GM18870 (cell line): ENCODE measurements around the gene ASPRV1.

Experiments used
- ATAC-seq: cut with Tn5 transposase; IDR thresholded peaks from one replicate; pipeline ENCODE4 v1.9.1; 2021; ENCODE audit warnings: moderate library complexity; ENCODE audit not compliant: unreplicated experiment

ASPRV1 gene

DNA sequence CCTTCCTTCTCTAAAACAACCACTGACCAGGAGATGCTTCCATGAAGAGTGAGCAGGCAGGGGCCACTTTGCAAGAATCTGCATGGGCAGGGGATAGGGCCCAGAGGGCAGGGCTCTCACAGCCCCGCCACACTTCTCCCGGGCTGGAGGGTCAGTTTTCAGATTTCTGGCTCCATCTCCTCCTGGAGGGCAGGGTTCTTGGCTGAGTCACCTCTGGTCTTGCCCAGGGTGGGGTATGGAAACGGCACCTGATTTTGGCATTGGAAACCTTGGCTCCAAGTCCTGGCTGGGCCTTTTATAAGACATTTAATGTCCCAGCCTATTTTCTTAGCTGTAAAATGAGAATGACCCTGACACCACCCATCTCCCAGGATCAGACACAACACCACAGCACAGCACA, 27.6 kb upstream of the ASPRV1 start:
- ATAC-seq: no peak

GRCh38 chr2:69988086-69988635, 26.7 kb upstream of the ASPRV1 start:
- ATAC-seq: no peak

- no peak for ATAC-seq
These were observed 25.3 kb upstream of the ASPRV1 start for GRCh38 chr2:69986691-69987090.

GRCh38 chr2:69985688-69986087, 24.3 kb upstream of the ASPRV1 start:
- ATAC-seq: no peak

- no peak for ATAC-seq
These were observed 23.8 kb upstream of the ASPRV1 start for GRCh38 chr2:69985216-69985615.

DNA sequence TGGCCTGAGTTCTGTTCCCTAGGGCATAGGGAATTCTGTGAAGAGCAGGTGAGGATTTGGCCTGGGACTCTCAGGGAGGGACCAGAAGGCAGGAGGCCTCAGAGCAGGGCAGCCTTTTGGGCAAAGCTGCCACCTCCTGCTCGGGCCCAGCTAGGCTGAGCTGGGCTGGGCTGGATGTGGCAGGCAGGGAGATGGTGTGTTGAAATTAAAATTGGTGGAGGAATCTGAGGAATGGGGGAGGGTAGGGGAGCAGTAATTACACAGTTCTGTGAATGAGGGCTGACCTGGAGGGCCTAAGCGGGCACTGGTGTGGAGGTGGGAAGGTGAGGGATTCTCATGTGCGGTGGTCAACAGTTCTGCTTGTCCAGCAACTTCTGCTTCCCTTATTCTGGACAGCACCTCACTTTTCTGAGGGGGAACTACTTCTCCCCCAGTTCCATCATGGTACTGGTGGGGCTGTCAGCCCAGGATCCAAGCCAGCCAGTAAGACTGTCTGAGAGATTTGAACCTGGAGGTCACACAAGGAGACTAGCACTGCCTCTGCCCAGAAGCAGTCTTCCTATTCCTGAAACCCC, 22.0 kb upstream of the ASPRV1 start:
- no peak for ATAC-seq

DNA sequence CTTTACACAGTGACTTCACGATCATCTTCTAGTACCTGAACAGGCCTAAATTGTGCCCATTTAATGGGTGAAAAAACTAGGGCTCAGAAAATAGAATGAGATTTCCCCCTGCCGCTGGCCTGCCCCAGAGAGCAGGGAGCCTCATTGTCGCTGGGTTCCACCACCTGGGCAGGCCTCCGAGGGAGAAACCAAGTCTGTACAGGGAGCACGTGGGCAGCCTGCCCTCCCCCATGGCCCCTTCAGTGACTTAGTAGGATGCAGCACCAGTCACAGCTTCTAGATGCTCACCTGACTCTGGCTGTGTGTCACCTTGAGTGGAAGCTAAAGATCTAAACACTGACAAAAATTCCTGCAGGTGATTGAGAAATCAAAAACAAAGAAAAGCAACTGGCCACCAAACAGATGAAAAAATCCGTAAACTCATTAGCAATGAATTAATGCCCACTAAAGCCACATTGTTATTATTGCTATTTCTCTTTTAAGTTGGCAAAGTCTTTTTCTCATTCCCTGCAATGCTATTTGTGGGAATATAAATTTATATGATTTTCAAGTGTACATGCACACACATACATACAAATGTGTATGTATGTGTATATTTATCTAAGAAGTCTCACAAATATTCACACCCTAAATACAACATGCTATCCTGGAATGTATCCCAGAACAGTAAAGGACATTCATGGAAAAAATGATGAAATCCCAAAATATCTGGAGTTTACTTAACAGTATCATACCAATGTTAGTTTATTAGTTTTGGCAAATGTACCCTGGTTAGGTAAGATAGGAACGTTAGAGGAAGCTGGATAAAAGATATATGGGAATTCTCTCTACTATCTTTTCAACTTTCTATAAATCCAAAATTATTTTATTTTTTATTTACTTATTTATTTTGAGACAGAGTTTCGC, 18.7 kb upstream of the ASPRV1 start:
- ATAC-seq: no peak

DNA sequence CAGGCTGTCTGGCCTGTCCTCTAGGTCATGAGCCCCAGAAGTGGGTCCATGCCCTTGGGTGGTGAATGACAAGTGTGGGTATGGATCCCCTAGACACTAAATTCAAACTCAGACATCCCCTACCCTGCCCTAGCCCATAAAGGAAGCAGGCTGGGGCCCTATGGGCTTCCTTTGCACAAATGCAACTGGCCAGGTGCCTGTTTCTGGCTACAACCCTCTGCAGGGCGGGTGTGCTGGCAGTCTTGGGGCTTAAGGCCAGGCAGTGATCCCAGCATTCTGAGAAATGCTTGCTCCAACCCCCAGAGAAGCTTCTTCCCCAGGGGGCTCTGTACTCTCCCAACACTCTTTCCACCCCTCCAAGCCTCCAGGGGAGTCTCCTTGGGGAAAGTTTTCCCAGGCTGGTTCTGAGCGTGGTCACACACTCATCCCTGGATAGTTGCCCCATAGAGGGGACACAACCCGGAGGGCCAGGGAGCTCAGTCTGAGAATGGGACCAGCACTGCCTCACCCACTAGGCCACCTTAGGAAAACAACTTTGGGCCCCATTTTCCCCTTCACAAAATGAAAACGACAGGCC, 16.6 kb upstream of the ASPRV1 start:
- no peak for ATAC-seq

DNA sequence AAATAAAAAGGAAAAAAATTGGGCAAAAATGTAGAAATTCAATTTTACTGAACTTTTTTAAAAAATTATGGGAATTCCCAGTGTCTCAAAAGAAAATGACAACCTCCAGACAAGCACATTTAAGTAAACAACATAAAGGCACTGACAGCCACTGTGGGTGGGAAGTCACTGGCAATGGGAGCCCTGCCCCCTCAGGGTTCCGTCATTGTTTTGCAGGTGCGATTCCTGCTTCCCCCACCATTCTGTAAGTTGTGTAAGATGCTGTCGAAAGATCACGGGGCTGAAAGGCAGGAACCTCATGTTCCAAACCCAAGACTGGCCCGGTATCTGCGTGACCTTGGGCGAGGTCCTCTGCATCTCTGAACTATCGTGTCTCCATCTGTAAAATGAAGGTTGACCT, 15.8 kb upstream of the ASPRV1 start:
- ATAC-seq: no peak

GRCh38 chr2:69975853-69976462, 14.5 kb upstream of the ASPRV1 start:
- no peak for ATAC-seq

- ATAC-seq: no peak
These were observed 13.9 kb upstream of the ASPRV1 start for GRCh38 chr2:69975136-69975852.

DNA sequence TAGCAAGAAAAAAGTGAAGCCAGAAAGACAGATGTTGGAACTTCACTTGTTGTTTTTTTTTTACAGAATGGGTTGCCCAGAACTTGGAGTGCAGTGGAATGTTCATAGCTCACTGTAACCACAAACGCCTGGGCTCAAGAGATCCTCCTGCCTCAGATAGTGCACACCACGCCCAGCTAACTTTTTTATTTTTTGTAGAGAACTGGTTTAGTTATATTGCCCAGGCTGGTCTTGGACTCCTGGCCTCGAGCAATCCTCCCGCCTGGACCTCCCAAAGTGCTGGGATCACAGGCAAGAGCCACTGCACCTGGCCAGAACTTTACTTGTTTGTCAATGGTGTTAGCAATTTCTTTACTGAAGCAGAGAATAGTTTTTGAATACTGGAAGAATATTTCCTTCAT, 11.9 kb upstream of the ASPRV1 start:
- no peak for ATAC-seq

DNA sequence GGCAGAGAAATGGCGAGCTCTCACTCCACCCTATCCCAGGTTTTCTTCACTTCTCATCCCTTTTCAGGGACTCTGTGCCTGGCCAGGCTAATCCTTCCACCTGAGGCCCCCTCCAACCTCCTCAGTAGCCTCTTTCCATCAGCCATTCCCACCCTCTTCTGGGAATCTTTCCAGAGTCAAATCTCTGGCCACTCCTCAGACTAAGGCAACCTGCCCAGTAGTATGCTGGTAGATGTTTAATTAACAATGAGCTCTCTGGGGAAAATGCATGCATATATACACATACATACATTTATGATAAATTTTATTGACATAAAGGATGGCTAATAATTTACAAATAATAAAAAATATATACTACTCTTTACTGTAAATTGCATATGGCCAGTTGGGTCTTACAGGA, 11.4 kb upstream of the ASPRV1 start:
- ATAC-seq: no peak

DNA sequence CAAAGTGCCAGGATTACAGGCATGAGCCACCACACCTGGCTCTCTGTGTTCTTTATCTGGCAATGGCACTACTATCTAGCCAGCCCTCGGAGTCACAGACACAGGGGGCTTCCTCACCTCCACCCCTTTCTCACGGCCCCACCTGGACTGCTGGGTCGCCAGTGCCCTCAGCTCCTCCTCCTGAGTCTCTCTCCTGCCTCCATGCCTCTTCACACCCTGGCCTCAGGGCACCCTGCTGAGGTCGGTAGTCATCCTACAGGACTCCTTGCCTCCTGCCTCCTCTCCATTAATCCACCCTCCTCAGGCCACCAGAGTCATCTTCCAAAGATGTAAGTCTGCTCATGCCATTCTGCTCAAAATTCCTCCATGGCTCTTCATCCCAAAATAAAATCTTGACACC, 8.6 kb upstream of the ASPRV1 start:
- ATAC-seq: no peak

DNA sequence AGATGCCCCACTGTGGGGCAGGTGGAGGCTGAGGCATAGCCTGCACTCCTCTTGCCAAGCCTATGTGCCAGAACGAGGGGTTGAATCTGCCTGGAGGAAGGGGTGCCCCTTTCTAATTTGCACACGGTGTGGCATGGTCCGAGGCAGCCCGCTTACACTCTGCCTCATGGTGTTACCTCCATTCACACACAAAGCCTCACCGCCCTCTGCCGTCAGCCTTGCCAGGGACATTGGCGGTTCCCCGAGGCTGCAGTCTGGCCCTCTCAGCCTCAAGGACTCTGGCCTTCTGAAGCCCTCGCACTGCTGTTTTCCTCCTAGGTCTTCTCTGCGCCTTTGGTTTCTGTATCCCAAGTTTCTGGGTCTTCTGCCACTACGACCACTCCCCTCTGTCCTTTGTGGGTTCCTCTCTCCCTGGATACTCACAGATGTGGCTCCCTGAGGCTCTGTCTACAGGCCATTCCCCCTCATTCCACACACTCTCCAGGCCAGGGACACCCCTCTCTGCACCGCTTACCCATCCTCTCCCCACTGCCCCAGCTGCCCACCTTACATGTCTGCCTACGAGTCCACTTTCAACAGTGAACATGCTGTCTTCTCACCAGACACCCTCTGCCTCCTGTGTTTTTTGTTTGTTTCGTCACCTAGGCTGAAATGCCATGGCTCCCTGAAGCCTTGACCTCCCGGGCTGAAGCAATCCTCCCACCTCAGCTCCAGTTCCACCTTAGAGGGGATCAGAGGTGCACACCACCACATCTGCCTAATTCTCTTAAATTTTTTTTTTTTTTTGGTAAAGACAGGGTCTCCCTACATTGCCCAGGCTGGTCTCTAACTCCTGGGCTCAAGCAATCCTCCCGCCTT, 7.9 kb upstream of the ASPRV1 start:
- no peak for ATAC-seq

- no peak for ATAC-seq
These were observed 7.2 kb upstream of the ASPRV1 start for GRCh38 chr2:69968609-69969008.

DNA sequence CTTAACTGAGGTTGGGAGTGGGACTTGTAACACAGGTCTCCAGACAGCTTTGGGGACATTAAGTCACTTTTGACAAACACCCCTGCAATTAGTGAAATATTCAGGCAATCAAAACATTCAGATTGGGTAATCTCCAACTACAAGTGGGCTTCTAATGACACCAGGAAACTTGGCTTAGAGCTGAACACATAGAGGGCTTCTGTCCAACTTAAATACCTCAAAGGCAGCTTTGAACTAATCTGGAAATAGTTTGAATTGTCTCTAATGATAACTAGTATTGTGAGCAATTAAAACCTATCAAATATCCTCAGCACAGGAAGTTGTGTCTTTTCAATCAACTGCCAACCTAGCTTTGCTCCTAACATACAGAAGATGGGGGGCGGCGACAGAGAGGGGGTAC, 5.1 kb upstream of the ASPRV1 start:
- no peak for ATAC-seq

DNA sequence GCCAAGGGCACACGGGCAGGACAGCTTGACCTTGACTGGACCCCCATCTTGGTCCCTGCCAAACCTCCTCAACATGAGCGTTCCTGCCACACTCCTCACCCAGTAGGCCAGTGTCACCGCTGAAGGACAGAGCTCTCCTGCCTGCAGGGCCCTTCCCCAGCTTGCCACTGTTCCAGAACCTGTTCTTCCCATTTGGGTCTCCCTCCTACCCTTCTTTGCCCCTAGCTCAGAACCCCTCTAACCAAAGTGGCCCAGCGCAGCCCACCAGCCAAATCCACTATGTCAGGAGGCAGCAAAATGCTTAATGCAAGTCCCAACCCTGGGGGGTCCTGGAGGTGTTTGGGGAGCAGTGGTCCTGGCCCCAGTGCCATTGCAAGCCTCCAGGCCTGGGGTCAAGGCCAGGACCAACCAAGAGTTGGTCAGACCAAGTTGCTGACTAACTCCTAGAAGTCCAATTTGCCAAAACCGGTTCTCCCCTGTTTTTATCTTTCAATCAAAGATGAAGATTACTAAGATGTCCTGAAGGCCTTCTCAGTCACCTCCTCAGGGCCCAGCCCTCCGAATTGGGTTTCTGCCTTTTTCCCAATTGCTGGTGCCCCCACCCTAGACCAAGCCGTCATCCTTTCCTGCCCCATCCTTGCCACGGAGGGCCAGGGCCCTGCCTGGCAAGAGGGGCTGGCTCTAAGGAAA, 4.5 kb upstream of the ASPRV1 start:
- ATAC-seq: no peak

DNA sequence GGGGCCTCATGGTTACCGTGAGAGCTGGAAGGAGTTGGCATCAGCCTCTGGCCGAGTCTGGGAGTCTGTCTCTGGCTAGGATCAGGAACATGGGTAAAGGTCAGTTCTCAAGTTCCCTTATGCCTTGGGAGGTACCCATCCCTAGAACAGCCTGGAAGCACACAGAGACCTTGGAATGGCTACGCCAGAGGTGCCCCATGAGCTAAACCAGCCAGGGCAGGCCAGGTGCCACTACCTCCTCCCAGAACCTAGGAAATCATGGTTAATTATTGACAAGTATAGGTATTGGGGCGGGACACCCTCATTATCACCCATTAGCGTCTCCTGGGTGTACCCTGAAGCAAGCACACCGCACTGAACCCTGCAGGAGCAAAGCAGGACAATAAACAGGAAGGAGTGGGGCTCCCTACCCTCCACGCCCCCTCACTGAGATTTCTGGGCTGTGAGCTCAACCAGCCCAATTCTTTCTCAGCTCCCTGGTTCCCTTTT, 3.0 kb upstream of the ASPRV1 start:
- no peak for ATAC-seq
